Measurements from ENCODE around the gene CDH23.

DNA sequence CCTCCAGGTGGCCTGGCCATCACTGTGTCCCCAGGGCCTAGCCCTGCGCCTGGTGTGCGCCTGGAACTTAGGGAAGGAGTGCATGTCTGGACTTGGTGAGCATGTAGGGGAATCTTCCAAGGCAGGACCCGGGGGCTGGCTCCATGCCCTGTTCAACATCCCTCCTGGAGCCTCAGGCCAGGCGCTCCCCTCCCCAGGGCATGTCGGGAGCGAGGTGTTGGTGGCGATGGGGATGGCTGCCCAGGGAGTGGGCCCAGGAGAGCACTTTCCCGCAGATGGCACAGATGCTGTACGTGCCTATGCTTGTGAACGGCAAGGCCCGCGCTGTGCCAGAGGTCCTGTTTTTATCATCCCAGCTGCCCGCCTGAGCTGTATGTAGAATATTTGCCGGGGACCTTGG is 55.0 kb downstream of the CDH23 start:
- TF ChIP-seq CTCF (IDR thresholded peaks at IDR 0.05) (no peak), POLR2A (IDR thresholded peaks at IDR 0.05) (no peak)
